ENCODE results near the gene TMEM72.
A peak's percentile ranks its signal among the peaks of the same experiment; 100 is the strongest.

Gene TMEM72

GRCh38 chr10:44968091-44968490 is 57.0 kb downstream of the TMEM72 start:
- no peak for DNase-seq (ENCODE audit: low read depth in 2 of 2)

GRCh38 chr10:44968500-44969400 is 57.6 kb downstream of the TMEM72 start:
- peak in 1 of 2 donors; percentile 17 for DNase-seq (ENCODE audit: low read depth in 2 of 2)

GRCh38 chr10:44969854-44970253 is 58.7 kb downstream of the TMEM72 start:
- DNase-seq (ENCODE audit: low read depth in 2 of 2) = no peak

GRCh38 chr10:44970812-44971395 is 59.8 kb downstream of the TMEM72 start:
- no peak for DNase-seq (ENCODE audit: low read depth in 2 of 2)

- DNase-seq (ENCODE audit: low read depth in 2 of 2) = no peak
These were observed 60.3 kb downstream of the TMEM72 start for GRCh38 chr10:44971434-44971833.

- DNase-seq (ENCODE audit: low read depth in 2 of 2) = no peak
These were observed 61.0 kb downstream of the TMEM72 start for GRCh38 chr10:44971935-44972757.

GRCh38 chr10:44972874-44973306 is 61.8 kb downstream of the TMEM72 start:
- no peak for DNase-seq (ENCODE audit: low read depth in 2 of 2)

GRCh38 chr10:44973323-44974081 is 62.4 kb downstream of the TMEM72 start:
- no peak for DNase-seq (ENCODE audit: low read depth in 2 of 2)

GRCh38 chr10:44974082-44974627 is 63.0 kb downstream of the TMEM72 start:
- no peak for DNase-seq (ENCODE audit: low read depth in 2 of 2)

- DNase-seq (ENCODE audit: low read depth in 2 of 2) = peak in 1 of 2 donors; percentile 56
These were observed 63.7 kb downstream of the TMEM72 start for GRCh38 chr10:44974628-44975430.

- no peak for DNase-seq (ENCODE audit: low read depth in 2 of 2)
These were observed 64.5 kb downstream of the TMEM72 start for GRCh38 chr10:44975431-44976331.

GRCh38 chr10:44976352-44977198 is 65.4 kb downstream of the TMEM72 start:
- DNase-seq (ENCODE audit: low read depth in 2 of 2) = no peak

- DNase-seq (ENCODE audit: low read depth in 2 of 2) = no peak
These were observed 66.4 kb downstream of the TMEM72 start for GRCh38 chr10:44977287-44978212.

- DNase-seq (ENCODE audit: low read depth in 2 of 2) = no peak
These were observed 67.1 kb downstream of the TMEM72 start for GRCh38 chr10:44978213-44978569.

GRCh38 chr10:44978570-44979280 is 67.6 kb downstream of the TMEM72 start, which contains the start of gene DEPP1:
Gene DEPP1 (minus strand): TSS chr10:44978809. CDS start chr10:44978030, 779 bp downstream.
- DNase-seq (ENCODE audit: low read depth in 2 of 2) = no peak
